Ascending aorta (tissue), 2 donors: ENCODE measurements around the gene SLC22A6. TPM values are rescaled to one million over a fixed set of nuclear protein-coding genes. Genes with fewer than 3 reads are reported as not detected.

Source experiments
- DNase-seq, 2 donors: peaks; one replicate each; pipeline ENCODE4 v3.0.0-alpha.2; 2019; ENCODE audit warnings: low spot score in 2 of 2
- H3K27ac ChIP-seq, 2 donors: fragments of 200-600 bp; sonication (generic); one replicate each; pipeline ENCODE4 v1.5.1; 2016 to 2017; ENCODE audit warnings: mild to moderate bottlenecking in 1 of 2
- H3K27me3 ChIP-seq: fragments of 200-600 bp; sonication (generic); one replicate; pipeline ENCODE4 v1.5.1; 2017
- H3K36me3 ChIP-seq, 2 donors: fragments of 200-600 bp; sonication (generic); one replicate each; pipeline ENCODE4 v1.5.1; 2016
- H3K4me1 ChIP-seq, 2 donors: fragments of 200-600 bp; sonication (generic); one replicate each; pipeline ENCODE4 v1.5.1; 2016 to 2017; ENCODE audit warnings: mild to moderate bottlenecking in 1 of 2
- H3K4me3 ChIP-seq, 2 donors: fragments of 200-600 bp; sonication (generic); one replicate each; pipeline ENCODE4 v1.5.1; 2016 to 2017; ENCODE audit warnings: mild to moderate bottlenecking in 1 of 2
- H3K9me3 ChIP-seq, 2 donors: fragments of 200-600 bp; sonication (generic); one replicate each; pipeline ENCODE4 v1.5.1; 2016
- intact Hi-C: fragments of 100-400 bp; cut with DNase I; formaldehyde crosslinking; loops from one replicate; pipeline ENCODE4 v1.15.1; 2023
- total RNA-seq: library from RNA; depleted of rRNA; stranded (reverse); fragments of >200 nt; gene quantifications from one replicate; pipeline ENCODE4 v1.1.0, GENCODE V29; 2016
- TF ChIP-seq, protein P1 (sequence below), 3 experiments: fragments of 200-600 bp in 2 of 3; fragments of 450-650 bp in 1 of 3; sonication (generic) in 2 of 3; IDR thresholded peaks; one replicate each; pipeline ENCODE4 v1.5.1; 2016 to 2019; ENCODE audit warnings: antibody characterized with exemption in 3 of 3, mild to moderate bottlenecking in 1 of 3, moderate library complexity in 1 of 3

SLC22A6 gene, protein sequence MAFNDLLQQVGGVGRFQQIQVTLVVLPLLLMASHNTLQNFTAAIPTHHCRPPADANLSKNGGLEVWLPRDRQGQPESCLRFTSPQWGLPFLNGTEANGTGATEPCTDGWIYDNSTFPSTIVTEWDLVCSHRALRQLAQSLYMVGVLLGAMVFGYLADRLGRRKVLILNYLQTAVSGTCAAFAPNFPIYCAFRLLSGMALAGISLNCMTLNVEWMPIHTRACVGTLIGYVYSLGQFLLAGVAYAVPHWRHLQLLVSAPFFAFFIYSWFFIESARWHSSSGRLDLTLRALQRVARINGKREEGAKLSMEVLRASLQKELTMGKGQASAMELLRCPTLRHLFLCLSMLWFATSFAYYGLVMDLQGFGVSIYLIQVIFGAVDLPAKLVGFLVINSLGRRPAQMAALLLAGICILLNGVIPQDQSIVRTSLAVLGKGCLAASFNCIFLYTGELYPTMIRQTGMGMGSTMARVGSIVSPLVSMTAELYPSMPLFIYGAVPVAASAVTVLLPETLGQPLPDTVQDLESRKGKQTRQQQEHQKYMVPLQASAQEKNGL
- total RNA-seq = not detected

DNA sequence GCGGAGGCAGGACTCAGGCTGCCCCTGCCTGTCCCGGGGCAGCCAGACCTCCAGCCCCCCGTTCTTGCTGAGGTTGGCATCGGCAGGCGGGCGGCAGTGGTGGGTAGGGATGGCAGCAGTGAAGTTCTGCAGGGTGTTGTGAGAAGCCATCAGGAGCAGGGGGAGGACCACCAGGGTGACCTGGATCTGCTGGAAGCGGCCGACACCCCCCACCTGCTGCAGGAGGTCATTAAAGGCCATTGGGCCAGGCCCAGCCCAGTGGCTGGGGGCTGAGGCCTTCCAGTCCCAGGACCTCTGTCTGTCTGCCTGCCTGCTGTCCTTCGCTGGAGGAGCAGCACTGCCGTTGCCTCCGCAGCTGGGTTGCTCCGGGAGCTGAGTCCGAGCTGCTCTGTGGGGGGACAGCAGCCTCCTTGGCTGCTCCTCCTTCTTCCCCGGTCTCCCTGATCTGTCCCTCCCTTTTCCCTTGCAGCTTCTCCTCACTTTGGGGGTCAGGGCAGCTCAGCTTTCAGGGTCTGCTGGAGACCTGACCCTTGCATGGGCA is at the start of gene SLC22A6:
SLC22A6 (minus strand) TSS at position 517 of the 541 bp plus-strand sequence; CDS start at position 240, 277 bp downstream.
- TF ChIP-seq, protein P1, sequence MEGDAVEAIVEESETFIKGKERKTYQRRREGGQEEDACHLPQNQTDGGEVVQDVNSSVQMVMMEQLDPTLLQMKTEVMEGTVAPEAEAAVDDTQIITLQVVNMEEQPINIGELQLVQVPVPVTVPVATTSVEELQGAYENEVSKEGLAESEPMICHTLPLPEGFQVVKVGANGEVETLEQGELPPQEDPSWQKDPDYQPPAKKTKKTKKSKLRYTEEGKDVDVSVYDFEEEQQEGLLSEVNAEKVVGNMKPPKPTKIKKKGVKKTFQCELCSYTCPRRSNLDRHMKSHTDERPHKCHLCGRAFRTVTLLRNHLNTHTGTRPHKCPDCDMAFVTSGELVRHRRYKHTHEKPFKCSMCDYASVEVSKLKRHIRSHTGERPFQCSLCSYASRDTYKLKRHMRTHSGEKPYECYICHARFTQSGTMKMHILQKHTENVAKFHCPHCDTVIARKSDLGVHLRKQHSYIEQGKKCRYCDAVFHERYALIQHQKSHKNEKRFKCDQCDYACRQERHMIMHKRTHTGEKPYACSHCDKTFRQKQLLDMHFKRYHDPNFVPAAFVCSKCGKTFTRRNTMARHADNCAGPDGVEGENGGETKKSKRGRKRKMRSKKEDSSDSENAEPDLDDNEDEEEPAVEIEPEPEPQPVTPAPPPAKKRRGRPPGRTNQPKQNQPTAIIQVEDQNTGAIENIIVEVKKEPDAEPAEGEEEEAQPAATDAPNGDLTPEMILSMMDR (IDR thresholded peaks at IDR 0.05) = no peak
- no peak for DNase-seq
- Histone ChIP-seq H3K4me1 (no peaks in the 10 kb centered on the region), H3K27ac (no peak within 1 kb of the TSS), H3K4me3 (no peak within 1 kb of the TSS), H3K36me3 (no peaks in the 10 kb centered on the region), H3K27me3 (no peaks in the 10 kb centered on the region), H3K9me3 (no peaks in the 10 kb centered on the region)
- intact Hi-C loops = no loop called here

DNA sequence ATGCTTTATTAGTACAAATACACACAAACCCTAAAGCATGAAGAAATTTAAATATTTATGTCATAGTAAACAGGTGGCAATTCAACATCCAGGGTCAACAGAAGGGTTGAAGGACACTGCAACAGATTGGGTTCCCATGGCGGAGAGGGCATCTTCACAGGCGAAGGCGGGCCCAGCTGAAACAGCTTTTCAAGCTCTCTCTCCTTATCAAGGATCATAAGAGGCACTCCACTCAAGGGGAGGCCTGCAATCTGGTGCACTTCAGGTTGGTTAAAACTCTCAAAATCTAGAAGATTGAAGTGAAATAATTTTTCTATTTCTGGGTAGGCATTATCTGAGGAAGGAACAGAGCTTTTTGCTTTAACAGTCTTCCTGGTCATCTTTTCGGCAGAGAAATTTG is 47.7 kb upstream of the SLC22A6 start:
- H3K4me3 ChIP-seq = no peak overlapping the region
- no peaks in the 10 kb centered on the region for H3K27me3 ChIP-seq
- no peaks in the 10 kb centered on the region for H3K4me1 ChIP-seq
- H3K36me3 ChIP-seq = no peaks in the 10 kb centered on the region
- H3K27ac ChIP-seq = no peak overlapping the region
- intact Hi-C loops = no loop called here
- no peak for DNase-seq
- TF ChIP-seq, protein P1 (IDR thresholded peaks at IDR 0.05) = no peak
- no peaks in the 10 kb centered on the region for H3K9me3 ChIP-seq

DNA sequence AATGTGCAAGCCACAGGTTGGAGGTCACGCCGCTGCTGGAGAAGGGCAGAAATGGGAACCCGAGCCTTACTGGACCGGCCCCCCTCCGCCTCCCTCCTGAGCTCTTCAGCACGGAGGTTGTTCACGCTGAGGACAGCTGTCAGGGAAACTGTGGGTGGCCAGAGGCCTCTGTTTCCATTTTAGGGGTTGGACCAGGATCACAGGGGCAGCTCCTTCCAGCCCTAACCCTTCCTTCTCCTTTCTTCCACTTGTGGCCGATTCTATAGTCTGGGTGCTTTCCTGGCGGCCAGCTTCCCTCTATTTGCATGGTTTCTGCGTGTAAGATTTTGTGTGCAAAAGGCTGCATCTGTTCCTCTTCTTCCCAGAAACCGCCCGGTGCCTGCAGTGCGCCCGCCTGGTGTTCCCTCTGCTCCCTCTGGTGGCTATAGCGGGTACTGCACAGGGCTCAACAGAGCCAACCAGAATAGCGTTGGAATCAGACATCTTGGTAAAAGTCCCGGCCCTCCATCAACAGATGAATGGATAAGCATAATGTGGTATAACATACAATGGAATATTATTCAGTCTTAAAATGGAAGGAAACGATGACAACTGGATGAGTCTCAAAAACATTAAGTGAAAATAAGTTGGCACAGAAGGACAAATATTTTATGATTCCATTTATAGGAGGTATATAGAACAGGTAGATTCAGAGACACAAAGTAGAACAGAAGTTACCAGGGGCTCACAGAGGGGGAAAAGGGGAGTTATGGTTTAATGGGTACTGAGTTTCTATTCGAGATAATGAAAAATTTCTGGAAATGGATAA is 39.3 kb upstream of the SLC22A6 start:
- Histone ChIP-seq H3K4me3 (no peak overlapping the region), H3K4me1 (peaks cover 0 to 4% of the 10 kb centered on the region in 2 donors), H3K27ac (no peak overlapping the region), H3K9me3 (no peaks in the 10 kb centered on the region), H3K36me3 (no peaks in the 10 kb centered on the region), H3K27me3 (no peaks in the 10 kb centered on the region)
- TF ChIP-seq, protein P1 (IDR thresholded peaks at IDR 0.05) = peak; percentile 94 to 100 (median 99)
- intact Hi-C loops = loop anchor here (1.0 kb wide), 1 partner anchor 118 kb away; no protein-coding TSS in a partner anchor
- peak; percentile 54 to 93 for DNase-seq

DNA sequence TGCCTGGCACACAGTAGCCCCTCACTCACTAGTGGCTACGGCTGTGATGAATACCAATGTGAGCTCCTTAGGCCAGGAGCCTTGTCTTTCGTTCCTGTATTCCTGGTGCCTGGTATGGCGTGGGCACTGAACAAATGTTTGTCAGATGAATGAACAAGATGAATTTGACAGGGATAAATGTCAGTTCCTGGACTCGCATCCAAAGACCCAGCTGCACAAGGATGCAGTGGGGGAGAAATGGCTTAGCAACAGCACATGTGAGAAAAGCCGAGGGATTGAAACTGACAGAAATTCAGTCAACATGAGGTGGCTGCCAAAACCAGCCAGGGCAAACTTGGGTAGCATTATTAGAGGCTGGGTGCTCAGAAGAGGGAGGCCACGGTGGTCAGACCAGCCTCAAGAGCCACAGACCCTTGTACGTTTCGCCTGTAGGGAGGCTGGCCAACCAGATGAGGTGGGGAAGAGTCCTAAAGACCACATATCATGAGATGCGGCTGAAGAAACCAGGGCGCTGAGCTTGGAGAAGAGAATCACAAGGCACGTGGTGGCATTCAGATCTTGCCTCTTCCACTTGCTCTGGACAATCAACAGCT is 38.6 kb upstream of the SLC22A6 start:
- no peak overlapping the region for H3K27ac ChIP-seq
- intact Hi-C loops = no loop called here
- TF ChIP-seq, protein P1 (IDR thresholded peaks at IDR 0.05) = no peak
- H3K9me3 ChIP-seq = no peaks in the 10 kb centered on the region
- H3K36me3 ChIP-seq = no peaks in the 10 kb centered on the region
- H3K4me3 ChIP-seq = no peak overlapping the region
- H3K4me1 ChIP-seq = peaks cover 0 to 4% of the 10 kb centered on the region in 2 donors
- no peaks in the 10 kb centered on the region for H3K27me3 ChIP-seq
- no peak for DNase-seq

DNA sequence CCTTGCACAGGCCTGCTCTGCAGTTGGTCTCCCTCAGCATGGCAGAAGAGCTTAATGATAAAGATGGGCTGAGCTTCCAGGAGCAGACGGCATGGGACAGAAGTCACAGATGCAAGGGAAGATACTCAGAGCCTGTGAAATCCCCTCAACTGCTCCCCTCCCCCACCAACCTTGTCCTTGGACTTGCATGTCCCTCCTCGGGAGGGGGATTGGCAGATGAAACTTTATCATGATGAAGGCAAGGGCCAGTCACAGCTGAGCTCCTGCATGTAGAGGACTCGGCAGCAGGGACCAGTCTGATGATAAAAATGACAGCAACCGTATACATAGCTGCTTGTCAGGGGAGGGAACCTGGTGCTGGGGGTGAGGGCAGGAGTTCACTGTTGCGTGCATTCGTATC is 37.7 kb upstream of the SLC22A6 start:
- TF ChIP-seq, protein P1 (IDR thresholded peaks at IDR 0.05) = no peak
- DNase-seq = no peak
- intact Hi-C loops = no loop called here

More for the DNA sequence above, 37.7 kb upstream of the SLC22A6 start:
- Histone ChIP-seq H3K27ac (no peak overlapping the region), H3K36me3 (no peaks in the 10 kb centered on the region), H3K4me3 (no peak overlapping the region), H3K9me3 (no peaks in the 10 kb centered on the region), H3K4me1 (peaks cover 0 to 4% of the 10 kb centered on the region in 2 donors), H3K27me3 (no peaks in the 10 kb centered on the region)
